Glutamatergic neuron (in vitro differentiated cells): ENCODE results near the gene ABCF1. TPM values are rescaled to one million over a fixed set of nuclear protein-coding genes. Genes with fewer than 3 reads are reported as not detected.
"Not testable (repeated sequence)": the region's sequence is repeated elsewhere in the genome, so short reads cannot be mapped to it uniquely, and the experiment has no call there.

Experiments
- DNase-seq: peaks from one replicate; pipeline ENCODE4 v3.0.0; 2022
- H3K27ac Mint-ChIP-seq: one replicate; pipeline ENCODE4 v1.8.0; 2020; ENCODE audit warnings: mild to moderate bottlenecking, mixed read lengths, inconsistent platforms; ENCODE audit not compliant: unreplicated experiment
- H3K27me3 Mint-ChIP-seq: one replicate; pipeline ENCODE4 v1.8.0; 2020; ENCODE audit warnings: mild to moderate bottlenecking, moderate library complexity, mixed read lengths, inconsistent platforms; ENCODE audit not compliant: unreplicated experiment
- H3K36me3 Mint-ChIP-seq: one replicate; pipeline ENCODE4 v1.8.0; 2020; ENCODE audit warnings: mild to moderate bottlenecking, mixed read lengths, inconsistent platforms; ENCODE audit not compliant: unreplicated experiment
- H3K4me1 Mint-ChIP-seq: one replicate; pipeline ENCODE4 v1.8.0; 2020; ENCODE audit warnings: mild to moderate bottlenecking, low read depth, mixed read lengths, inconsistent platforms; ENCODE audit not compliant: unreplicated experiment
- H3K4me3 Mint-ChIP-seq: one replicate; pipeline ENCODE4 v1.8.0; 2020; ENCODE audit warnings: mild to moderate bottlenecking, mixed read lengths, inconsistent platforms; ENCODE audit not compliant: unreplicated experiment
- H3K9me3 Mint-ChIP-seq: one replicate; pipeline ENCODE4 v1.8.0; 2020; ENCODE audit warnings: mild to moderate bottlenecking, moderate library complexity, mixed read lengths, inconsistent platforms; ENCODE audit not compliant: unreplicated experiment
- total RNA-seq: library from RNA; stranded (reverse); fragmentation: NEBNext Ultra II Directional; extraction: Animal tissue kit (Norgen Biotek cat#: 25700); gene quantifications from one replicate; pipeline ENCODE4 v1.2.1, GENCODE V29; 2021; ENCODE audit not compliant: unreplicated experiment
- TF ChIP-seq, protein P1 (sequence below): fragments of 200-600 bp; sonication (generic); IDR thresholded peaks from one replicate; pipeline ENCODE4 v1.5.0; 2021; ENCODE audit not compliant: partially characterized antibody, unreplicated experiment

ABCF1 gene
- total RNA-seq, 1 donor from 2014 or later, result 62.7 TPM

DNA sequence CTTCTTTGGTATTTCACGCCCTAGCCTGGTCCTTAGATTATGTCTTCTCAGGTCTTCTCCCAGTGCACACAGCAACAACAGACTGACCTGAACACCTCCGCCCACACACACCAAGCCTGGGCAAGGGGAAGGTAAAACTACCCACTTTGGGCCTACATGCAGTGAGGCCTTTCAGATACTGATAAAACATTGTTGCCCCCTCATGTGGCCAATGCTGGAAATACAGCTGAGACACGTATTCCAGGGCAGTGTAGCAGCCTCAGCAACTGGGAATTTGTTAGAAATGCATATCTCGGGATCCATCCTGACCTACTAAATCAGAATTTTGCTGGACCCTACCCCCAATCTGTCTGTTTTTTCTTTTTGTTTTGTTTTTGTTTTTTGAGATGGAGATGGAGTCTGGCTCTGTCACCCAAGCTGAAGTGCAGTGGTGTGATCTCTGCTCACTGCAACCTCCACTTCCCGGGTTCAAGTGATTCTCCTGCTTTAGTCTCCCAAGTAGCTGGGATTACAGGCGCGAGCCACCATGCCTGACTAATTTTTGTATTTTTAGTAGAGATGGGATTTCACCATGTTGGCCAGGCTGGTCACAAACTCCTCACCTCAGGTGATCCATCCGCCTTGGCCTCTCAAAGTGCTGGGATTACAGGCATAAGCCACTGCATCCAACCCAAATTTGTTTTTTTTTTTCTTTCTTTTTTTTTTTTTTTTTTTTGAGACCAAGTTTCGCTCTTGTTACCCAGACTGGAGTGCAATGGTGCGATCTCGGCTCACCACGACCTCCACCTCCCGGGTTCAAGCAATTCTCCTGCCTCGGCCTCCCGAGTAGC is 26.3 kb downstream of the ABCF1 start:
- not testable (repeated sequence) for H3K36me3 Mint-ChIP-seq, H3K4me1 Mint-ChIP-seq, H3K9me3 Mint-ChIP-seq, H3K4me3 Mint-ChIP-seq, H3K27me3 Mint-ChIP-seq
- DNase-seq, result peak; percentile 88
- TF ChIP-seq, protein P1, sequence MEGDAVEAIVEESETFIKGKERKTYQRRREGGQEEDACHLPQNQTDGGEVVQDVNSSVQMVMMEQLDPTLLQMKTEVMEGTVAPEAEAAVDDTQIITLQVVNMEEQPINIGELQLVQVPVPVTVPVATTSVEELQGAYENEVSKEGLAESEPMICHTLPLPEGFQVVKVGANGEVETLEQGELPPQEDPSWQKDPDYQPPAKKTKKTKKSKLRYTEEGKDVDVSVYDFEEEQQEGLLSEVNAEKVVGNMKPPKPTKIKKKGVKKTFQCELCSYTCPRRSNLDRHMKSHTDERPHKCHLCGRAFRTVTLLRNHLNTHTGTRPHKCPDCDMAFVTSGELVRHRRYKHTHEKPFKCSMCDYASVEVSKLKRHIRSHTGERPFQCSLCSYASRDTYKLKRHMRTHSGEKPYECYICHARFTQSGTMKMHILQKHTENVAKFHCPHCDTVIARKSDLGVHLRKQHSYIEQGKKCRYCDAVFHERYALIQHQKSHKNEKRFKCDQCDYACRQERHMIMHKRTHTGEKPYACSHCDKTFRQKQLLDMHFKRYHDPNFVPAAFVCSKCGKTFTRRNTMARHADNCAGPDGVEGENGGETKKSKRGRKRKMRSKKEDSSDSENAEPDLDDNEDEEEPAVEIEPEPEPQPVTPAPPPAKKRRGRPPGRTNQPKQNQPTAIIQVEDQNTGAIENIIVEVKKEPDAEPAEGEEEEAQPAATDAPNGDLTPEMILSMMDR, result peak; percentile 81
- peak overlapping the region; percentile 10 for H3K27ac Mint-ChIP-seq

DNA sequence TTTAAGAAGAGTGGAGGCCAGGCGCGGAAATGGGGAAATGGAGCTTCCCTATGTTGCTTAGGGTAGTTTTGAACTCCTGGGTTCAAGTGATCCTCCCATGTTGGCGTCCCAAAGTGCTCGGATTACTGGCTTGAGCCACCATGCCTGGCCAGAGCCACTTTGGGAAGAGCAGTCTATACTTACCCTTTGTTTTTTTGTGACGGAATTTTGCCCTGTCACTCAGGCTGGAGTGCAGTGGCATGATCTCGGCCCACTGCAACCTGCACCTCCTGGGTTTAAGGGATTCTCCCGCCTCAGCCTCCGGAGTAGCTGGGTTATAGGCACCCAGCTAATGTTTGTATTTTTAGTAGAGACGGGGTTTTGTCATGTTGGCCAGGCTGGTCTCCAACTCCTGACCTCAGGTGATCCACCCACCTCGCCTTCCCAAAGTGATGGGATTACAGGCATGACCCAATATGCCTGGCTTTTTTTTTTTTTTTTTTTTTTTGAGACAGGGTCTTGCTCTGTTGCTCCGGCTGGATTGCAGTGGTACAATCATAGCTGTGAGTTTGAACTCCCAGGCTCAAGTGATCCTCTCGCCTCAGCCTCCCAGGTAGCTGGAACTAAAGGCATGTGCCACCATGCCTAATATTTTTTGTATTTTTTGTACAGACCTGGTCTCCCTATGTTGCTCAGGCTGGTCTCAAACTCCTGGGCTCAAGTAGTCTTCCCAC is 27.8 kb downstream of the ABCF1 start:
- H3K27ac Mint-ChIP-seq, result no peak overlapping the region
- H3K4me3 Mint-ChIP-seq, result no peak overlapping the region
- peaks cover 8% of the 10 kb centered on the region for H3K9me3 Mint-ChIP-seq
- H3K27me3 Mint-ChIP-seq, result peaks cover 10% of the 10 kb centered on the region
- H3K36me3 Mint-ChIP-seq, result peaks cover 8% of the 10 kb centered on the region
- TF ChIP-seq, protein P1, result no peak
- peaks cover 4% of the 10 kb centered on the region for H3K4me1 Mint-ChIP-seq
- no peak for DNase-seq

DNA sequence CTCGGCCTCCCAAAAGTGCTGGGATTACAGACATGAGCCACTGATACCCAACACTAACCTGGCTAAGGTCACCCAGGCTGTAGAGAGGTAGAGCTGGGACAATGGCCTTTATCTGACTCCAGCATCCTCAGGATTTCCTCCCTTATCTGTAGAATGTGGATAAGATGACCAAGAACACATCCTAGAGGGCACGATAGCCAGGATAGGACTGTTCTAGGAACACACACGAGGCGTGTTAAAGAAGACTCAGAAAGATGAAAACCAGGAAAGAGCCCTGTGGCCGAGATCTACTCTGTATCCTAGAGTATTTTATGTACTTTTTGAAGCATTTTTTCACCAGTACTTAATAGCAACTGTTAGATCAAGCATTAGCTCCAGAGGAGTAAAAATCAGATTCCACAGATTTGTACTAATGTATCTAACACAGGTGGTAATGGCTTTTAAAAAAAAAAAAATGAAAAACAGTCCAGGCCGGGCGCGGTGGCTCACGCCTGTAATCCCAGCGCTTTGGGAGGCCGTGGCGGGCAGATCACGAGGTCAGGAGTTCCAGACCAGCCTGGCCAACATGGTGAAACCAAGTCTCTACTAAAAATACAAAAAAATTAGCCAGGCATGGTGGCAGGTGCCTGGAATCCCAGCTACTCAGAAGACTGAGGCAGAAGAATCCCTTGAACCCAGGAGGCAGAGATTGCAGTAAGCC is 28.5 kb downstream of the ABCF1 start:
- DNase-seq, result no peak
- no peak overlapping the region for H3K4me3 Mint-ChIP-seq
- H3K27me3 Mint-ChIP-seq, result peaks cover 10% of the 10 kb centered on the region
- H3K27ac Mint-ChIP-seq, result no peak overlapping the region
- TF ChIP-seq, protein P1, result no peak
- H3K4me1 Mint-ChIP-seq, result peaks cover 4% of the 10 kb centered on the region
- peaks cover 10% of the 10 kb centered on the region for H3K9me3 Mint-ChIP-seq
- H3K36me3 Mint-ChIP-seq, result peaks cover 8% of the 10 kb centered on the region

DNA sequence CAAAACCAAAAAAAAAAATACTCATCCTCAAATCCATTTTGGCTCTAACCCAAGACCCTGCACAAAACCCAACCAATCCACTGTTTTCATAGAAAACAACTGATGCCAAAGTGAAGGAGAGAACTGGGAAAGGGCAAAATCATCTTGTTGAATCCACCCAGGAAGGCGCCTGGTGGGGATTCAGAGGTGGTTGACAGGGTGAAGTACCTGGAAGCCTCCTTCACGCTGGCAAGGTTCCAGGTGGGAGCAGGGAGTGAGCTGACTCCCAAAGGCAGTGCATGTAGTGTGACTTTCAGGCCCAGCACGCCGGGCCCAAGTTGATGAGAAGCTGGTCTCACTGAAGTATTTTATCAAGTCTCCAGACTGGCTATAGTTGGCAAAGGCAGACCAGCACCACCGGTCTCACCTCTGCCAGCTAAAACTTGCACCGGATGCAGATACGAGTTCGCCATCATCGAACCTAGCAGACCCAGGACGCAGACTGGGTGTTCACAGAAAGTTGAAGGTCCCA is 29.3 kb downstream of the ABCF1 start:
- TF ChIP-seq, protein P1, result no peak

More for the DNA sequence above, 29.3 kb downstream of the ABCF1 start:
- peaks cover 4% of the 10 kb centered on the region for H3K4me1 Mint-ChIP-seq
- H3K27me3 Mint-ChIP-seq, result peaks cover 9% of the 10 kb centered on the region
- H3K27ac Mint-ChIP-seq, result no peak overlapping the region
- no peak for DNase-seq
- H3K9me3 Mint-ChIP-seq, result peaks cover 10% of the 10 kb centered on the region
- H3K36me3 Mint-ChIP-seq, result peaks cover 8% of the 10 kb centered on the region
- no peak overlapping the region for H3K4me3 Mint-ChIP-seq
